ENCODE data around the gene ROBO1. TPM values are rescaled to one million over a fixed set of nuclear protein-coding genes. Genes with fewer than 3 reads are reported as not detected.

The ROBO1 gene
- total RNA-seq, 1 donor from 2014 or later: 20.8 TPM

DNA sequence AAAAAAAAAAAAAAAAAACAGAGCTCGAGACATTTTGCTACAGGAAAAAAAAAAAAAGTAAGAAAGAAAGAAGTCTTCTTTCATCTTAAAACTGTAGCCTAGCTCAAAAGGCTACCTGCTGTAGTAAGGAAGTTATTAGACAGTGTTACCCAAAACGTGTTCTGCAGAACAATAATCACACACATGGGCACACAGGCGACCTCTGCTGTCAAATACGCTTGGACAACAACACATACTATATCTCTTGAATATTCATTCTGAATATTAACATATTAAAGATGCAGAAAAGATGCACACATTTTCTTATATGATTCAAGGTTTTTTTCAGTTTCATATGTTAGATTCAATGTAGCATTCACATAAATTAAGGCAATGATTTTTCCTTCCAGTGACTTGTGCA lies 215.8 kb downstream of the ROBO1 start:
- TF ChIP-seq, protein P1, sequence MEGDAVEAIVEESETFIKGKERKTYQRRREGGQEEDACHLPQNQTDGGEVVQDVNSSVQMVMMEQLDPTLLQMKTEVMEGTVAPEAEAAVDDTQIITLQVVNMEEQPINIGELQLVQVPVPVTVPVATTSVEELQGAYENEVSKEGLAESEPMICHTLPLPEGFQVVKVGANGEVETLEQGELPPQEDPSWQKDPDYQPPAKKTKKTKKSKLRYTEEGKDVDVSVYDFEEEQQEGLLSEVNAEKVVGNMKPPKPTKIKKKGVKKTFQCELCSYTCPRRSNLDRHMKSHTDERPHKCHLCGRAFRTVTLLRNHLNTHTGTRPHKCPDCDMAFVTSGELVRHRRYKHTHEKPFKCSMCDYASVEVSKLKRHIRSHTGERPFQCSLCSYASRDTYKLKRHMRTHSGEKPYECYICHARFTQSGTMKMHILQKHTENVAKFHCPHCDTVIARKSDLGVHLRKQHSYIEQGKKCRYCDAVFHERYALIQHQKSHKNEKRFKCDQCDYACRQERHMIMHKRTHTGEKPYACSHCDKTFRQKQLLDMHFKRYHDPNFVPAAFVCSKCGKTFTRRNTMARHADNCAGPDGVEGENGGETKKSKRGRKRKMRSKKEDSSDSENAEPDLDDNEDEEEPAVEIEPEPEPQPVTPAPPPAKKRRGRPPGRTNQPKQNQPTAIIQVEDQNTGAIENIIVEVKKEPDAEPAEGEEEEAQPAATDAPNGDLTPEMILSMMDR (IDR thresholded peaks at IDR 0.05; ENCODE audit: insufficient read depth, low read length, severe bottlenecking): no peak
- DNase-seq (ENCODE audit: low read depth): no peak
- no peak for FAIRE-seq
- Histone ChIP-seq H3K36me3 (ENCODE audit: control insufficient read depth, insufficient read depth, low read length) (no peaks in the 10 kb centered on the region), H3K4me3 (ENCODE audit: low read depth, low read length) (no peak overlapping the region), H3K27me3 (ENCODE audit: control insufficient read depth, insufficient read depth, low read length) (no peaks in the 10 kb centered on the region)

DNA sequence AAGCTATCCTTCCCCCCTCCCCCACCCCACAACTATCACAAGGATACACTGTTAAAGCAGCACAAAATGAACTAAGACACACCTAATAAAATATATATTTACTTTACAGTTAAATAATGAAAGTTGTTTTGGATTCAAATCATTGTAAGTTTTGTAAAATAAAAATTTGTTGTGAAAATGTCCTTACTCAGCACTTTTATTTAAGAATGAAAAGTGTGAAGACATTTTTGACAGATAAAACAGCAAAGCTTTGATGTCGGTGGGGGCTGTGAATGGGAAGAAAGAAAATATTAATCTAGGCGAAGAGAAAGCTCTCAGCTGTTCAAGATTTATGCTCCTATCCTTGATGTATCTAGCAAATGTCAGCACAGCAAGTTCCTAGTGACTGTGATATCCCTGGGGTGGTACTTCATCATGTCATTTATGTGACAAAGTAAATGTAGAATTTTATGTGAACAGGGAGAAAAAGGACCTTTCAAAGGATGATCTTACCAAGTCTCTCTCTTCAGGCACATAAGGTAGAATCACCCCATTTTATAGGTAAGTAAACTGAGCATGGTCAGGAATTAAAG lies 216.4 kb downstream of the ROBO1 start:
- H3K36me3 ChIP-seq (ENCODE audit: control insufficient read depth, insufficient read depth, low read length): no peaks in the 10 kb centered on the region
- TF ChIP-seq, protein P1 (IDR thresholded peaks at IDR 0.05; ENCODE audit: insufficient read depth, low read length, severe bottlenecking): no peak
- DNase-seq (ENCODE audit: low read depth) (no peak), FAIRE-seq (no peak)
- no peaks in the 10 kb centered on the region for H3K27me3 ChIP-seq (ENCODE audit: control insufficient read depth, insufficient read depth, low read length)
- H3K4me3 ChIP-seq (ENCODE audit: low read depth, low read length): no peak overlapping the region

DNA sequence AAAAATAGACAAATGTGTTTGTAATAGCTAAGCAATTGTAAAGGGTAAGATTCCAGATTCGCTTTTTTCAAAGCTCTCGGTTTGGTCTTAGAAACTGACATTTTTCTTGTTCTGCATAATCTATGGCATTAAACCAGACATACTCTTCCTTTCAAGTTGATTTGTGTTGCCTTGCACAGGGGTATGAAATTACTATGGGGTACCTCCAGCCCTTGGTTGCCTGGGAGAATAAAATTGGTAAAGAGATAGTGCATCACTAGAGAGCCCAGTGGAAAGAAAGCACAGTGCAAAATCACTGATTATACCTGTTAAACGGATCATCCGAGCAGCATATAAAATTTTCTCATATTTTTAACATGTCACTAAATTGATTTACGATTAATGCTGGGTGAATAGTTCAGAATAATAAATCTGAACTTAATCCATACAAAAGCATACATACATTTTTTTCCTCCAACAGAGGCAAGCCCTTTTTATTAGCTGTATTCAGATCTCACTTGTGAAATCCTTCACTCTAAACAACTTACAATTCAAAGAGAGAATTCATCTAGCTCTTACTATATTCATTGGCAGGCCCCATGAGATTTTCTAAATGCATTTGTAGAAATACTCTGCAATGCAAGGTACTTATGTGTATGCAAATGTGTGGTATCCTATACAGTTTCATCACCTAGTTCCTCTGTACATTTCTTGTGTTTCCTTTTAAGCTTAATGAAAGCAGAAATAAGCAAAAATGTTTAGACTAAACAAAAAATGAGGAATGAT lies 224.4 kb downstream of the ROBO1 start:
- Histone ChIP-seq H3K4me3 (ENCODE audit: low read depth, low read length) (no peak overlapping the region), H3K27me3 (ENCODE audit: control insufficient read depth, insufficient read depth, low read length) (no peaks in the 10 kb centered on the region), H3K36me3 (ENCODE audit: control insufficient read depth, insufficient read depth, low read length) (no peaks in the 10 kb centered on the region)
- TF ChIP-seq, protein P1 (IDR thresholded peaks at IDR 0.05; ENCODE audit: insufficient read depth, low read length, severe bottlenecking): no peak
- no peak for DNase-seq (ENCODE audit: low read depth)
- FAIRE-seq: no peak

DNA sequence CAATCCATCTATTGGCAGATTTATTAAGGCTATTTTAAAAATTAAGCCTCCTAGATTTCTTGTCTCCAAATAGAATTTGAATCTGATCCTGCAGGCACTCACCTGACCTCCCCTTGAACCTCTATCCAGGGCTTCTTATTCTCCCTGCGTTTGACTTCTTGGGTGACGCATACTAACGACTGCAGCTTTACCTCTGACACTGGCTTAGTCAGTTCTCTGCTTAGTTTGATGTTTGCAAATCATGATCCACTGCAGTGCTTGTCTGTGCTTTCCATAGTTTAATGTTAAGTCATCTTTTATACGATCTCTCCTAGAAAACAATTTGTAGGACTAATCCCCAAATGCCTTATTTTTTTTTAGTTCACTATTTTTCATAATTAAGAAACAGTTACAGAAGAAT lies 233.1 kb downstream of the ROBO1 start:
- H3K4me3 ChIP-seq (ENCODE audit: low read depth, low read length): no peak overlapping the region
- no peaks in the 10 kb centered on the region for H3K27me3 ChIP-seq (ENCODE audit: control insufficient read depth, insufficient read depth, low read length)
- TF ChIP-seq, protein P1 (IDR thresholded peaks at IDR 0.05; ENCODE audit: insufficient read depth, low read length, severe bottlenecking): no peak
- DNase-seq (ENCODE audit: low read depth) (no peak), FAIRE-seq (no peak)
- H3K36me3 ChIP-seq (ENCODE audit: control insufficient read depth, insufficient read depth, low read length): no peaks in the 10 kb centered on the region

DNA sequence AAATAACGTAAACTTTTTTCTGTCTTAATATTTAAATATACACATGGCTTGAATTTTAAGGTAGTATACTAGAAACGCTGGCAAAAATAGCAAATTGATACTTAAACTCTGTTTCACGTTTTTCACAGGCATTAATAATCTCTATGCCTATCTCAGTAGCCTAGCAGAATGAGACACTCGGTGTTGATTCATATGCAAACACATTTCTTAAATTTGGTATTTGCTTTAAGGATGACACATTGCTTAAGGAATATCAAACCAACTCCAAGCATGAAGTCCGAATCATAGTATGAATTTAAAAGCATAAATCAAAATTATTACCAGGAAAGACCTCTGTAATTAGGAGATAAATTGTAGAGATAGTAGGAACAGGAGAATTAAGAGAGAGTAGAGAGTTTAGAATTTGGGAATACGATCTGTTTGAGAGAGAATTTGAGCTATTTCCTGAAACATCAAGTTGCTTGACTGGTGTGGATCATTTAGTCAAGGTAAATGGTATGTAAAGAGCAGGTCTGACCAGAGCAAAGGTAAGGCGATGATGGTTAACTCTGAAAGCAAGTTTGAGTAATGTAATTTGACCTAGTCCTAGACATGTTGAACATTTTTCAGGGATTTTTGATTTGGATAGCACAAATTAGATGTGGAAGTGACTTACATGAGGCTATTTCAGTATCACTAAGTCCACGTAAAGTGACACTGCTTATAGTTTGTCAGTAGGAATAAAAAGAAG lies 236.1 kb downstream of the ROBO1 start:
- FAIRE-seq (no peak), DNase-seq (ENCODE audit: low read depth) (no peak)
- Histone ChIP-seq H3K27me3 (ENCODE audit: control insufficient read depth, insufficient read depth, low read length) (no peaks in the 10 kb centered on the region), H3K36me3 (ENCODE audit: control insufficient read depth, insufficient read depth, low read length) (no peaks in the 10 kb centered on the region), H3K4me3 (ENCODE audit: low read depth, low read length) (no peak overlapping the region)
- TF ChIP-seq, protein P1 (IDR thresholded peaks at IDR 0.05; ENCODE audit: insufficient read depth, low read length, severe bottlenecking): no peak

Data from bronchial epithelial cell (primary cell).